GM19468 (cell line): ENCODE measurements around the gene DNAAF2.
A peak's percentile ranks its signal among the peaks of the same experiment; 100 is the strongest.
"Not testable (repeated sequence)": the region's sequence is repeated elsewhere in the genome, so short reads cannot be mapped to it uniquely, and the experiment has no call there.

ENCODE experiments used
- ATAC-seq: cut with Tn5 transposase; IDR thresholded peaks from one replicate; pipeline ENCODE4 v1.9.1; 2021; ENCODE audit warnings: mild to moderate bottlenecking, moderate library complexity, moderate number of reproducible peaks; ENCODE audit not compliant: unreplicated experiment; ENCODE audit errors: extremely low read depth

The DNAAF2 gene

GRCh38 chr14:49585803-49586672, 49.0 kb downstream of the DNAAF2 start, which contains the start of gene RPS29:
Gene RPS29 (minus strand): TSS chr14:49586380. CDS start chr14:49586346, 34 bp downstream.
- peak; percentile 92 for ATAC-seq

- not testable (repeated sequence) for ATAC-seq
Observed at GRCh38 chr14:49584981-49585640, 49.9 kb downstream of the DNAAF2 start.

GRCh38 chr14:49584058-49584457, 51.0 kb downstream of the DNAAF2 start:
- ATAC-seq = no peak

GRCh38 chr14:49583629-49584028, 51.4 kb downstream of the DNAAF2 start:
- no peak for ATAC-seq

GRCh38 chr14:49582113-49582977, 52.7 kb downstream of the DNAAF2 start:
- no peak for ATAC-seq

- ATAC-seq = no peak
Observed at GRCh38 chr14:49581209-49582112, 53.6 kb downstream of the DNAAF2 start.

- ATAC-seq = no peak
Observed at GRCh38 chr14:49579841-49580240, 55.2 kb downstream of the DNAAF2 start.

GRCh38 chr14:49578141-49578540, 56.9 kb downstream of the DNAAF2 start:
- no peak for ATAC-seq
